ENCODE data around the gene EEFSEC.
A peak's percentile ranks its signal among the peaks of the same experiment; 100 is the strongest.

EEFSEC gene

GRCh38 chr3:128402319-128402718 lies 249.0 kb downstream of the EEFSEC start:
- no peak for DNase-seq

DNA sequence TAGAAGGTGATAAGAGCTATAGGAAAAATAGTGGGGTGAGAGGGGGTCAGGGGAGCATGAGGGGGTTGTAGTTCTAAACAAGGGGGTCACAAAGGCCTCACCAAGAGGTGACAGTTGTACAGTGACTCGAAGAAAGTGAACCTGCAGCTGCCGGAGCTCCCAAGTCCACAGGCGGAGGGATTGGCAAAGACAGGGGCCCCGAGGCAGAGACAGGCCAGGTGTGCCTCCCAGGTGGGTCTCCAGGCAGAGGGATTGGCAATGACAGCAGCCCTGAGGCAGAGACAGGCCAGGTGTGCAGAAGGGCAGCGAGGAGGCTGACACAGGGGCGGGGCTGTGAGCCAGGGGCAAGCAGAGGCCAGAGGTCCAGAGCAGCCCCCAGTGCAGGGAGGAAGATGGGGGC lies 249.7 kb downstream of the EEFSEC start:
- no peak for DNase-seq

- no peak for DNase-seq
Observed at GRCh38 chr3:128404276-128405068, 251.2 kb downstream of the EEFSEC start.

DNA sequence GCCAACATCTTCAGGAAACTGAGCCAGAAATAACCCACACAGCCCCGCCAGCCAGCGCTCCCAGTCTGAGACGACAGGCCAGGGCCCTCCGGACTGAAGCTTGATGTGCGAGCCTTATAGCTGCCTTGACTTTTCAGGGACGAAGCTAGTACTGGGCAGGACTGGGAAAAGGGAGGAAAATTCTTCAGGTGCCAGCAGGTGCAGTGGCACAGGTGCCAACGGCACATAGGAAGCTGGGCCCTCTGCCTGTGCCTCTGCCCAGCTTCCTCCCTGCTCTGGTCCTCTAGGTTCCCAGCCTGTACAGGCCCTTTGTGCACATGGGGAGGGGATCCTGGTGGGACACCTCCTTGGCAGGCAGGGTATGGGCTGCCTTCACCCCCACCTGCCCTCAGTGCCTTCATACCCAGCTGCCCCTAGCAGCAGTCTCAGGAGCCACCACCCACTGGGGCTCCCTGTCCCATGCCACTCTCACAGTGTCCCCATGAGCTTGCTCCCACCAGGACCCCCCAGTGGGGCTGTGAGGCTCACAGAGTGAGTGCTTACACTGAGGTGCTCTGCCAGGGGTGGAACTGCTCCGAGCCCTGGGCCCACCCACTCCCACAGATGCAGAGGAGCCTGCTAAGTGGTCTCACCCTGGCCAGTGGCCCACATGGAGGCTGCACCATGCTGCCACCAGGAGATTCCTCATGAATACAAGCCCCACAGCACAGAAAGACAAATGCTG lies 252.4 kb downstream of the EEFSEC start:
- no peak for DNase-seq

DNA sequence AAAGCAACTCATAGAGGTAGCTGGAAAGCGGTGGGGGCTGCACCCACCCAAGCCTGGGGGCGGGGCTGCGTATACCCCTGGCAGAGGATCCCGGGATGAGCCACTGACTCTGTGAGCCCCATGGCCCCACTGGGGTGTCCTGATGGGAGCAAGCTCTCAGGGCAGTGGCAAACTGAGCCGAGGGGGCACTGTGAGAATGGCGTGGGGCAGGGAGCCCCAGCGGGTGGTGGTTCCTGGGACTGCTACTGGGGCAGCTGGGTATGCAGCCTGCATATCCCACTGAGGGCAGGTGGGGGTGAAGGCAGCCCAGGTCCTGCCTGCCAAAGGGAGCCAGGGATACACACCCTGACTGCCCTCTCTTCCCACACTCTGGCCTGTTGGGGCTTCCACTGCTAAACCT lies 254.0 kb downstream of the EEFSEC start:
- no peak for DNase-seq

GRCh38 chr3:128408012-128408692 lies 254.9 kb downstream of the EEFSEC start:
- no peak for DNase-seq

- DNase-seq, result no peak
Observed at GRCh38 chr3:128408693-128409623, 255.7 kb downstream of the EEFSEC start.

GRCh38 chr3:128409624-128410581 lies 256.6 kb downstream of the EEFSEC start:
- DNase-seq, result no peak

DNA sequence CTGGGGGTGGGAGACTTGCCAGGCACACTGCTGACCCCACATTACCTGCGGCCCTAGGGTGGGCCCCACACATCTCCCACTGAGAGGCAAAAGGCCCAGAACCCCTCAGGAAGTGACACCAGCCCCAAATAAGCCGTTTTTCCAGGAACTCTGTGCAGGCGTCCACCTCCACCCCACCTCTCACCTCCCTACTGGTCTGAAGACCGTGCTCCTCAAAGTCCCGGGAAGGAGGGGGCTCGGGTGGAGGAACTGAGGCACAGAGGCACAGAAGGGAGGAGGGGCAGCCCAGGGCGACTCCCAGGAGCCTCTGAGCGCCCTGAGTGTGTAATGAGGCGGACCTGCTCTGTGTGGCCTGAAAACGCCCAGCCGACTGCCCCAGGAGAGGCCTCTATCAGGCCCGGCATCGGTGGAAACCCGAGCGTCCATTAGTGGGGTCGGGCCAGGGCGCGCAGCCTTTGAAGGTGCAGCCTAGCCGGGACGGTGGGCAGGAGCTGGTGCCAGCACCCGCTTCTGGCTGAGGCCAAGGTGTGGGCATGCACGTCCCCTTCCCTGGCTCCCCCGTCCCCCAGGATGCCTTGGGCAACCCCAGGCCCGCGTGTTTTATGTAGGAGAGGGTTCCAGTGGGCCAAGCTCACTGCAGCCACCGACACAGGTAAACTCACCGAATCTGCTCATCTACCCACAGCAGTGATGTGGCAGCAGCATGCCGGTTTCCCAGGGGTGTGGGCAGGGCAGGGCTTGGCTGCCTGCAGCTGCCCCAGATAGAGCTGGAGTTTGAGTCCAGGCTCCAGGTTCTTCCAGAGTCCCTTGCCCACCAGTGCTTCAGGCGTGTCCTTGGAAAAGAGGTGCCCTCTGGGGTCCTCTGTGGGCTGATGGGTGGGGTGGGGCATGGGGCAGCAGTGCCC lies 257.6 kb downstream of the EEFSEC start:
- DNase-seq, result no peak

GRCh38 chr3:128411574-128412064 lies 258.3 kb downstream of the EEFSEC start:
- no peak for DNase-seq

DNA sequence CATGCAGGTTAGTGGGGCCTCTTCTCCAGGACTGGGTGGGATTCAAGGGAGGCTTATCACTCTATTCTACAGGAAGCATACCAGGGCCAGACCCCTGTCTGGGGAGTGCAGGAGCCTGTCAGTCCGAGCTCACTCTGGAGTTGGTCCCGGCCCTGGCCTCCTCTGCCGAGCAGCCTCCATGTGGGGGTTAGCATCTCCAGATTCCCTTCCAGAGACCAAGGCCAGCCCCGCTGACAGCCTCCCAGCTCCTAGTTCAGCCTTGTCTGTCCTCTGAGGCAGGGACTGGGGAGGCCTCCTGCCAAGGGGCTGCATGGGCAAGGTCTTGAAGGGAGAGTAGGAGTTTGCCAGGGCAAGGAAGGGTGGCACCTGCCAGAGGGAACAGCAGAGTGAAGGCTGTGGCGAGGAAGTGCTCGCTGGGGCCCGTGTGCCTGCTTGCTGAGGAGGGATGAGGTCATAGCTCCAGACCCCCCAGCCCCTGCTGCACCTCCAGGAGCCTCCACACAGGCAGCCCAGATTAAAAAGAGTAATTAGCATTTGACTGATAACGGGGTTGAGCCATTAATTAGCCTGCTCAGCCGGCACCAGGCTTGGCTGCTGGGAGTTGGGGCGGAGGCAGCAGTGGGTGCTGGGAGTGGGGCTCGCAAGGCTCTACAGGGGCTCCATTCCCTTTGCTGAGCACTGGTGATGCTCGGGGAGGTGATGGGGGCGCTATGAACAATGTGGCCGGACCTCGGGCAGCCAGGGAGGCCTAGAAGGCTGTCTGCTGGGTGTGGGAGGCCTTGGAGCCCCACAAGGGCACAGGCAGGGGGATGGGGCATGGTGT lies 259.1 kb downstream of the EEFSEC start:
- no peak for DNase-seq

DNA sequence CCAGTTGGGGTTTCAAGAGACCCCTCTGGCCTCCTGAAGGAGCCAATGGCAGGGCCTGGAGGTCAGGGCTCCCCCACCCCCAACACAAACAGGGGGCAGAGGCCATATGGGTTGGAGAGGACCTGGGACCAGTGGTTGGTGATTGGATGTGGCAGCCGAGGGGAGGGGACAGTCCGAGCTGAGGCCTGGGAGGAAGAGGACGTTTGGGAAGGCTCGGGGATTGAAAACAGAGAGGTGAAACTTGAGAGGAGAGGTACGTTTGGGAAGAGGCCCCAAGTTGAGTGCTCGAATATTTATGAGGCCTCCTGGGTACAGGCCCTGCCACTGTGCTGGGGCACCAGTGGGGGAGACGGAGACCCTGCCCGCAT lies 259.7 kb downstream of the EEFSEC start:
- no peak for DNase-seq

GRCh38 chr3:128413413-128414205 lies 260.3 kb downstream of the EEFSEC start:
- no peak for DNase-seq

GRCh38 chr3:128415200-128415772 lies 262.0 kb downstream of the EEFSEC start:
- peak in 1 of 2 donors; percentile 33 for DNase-seq

GRCh38 chr3:128415773-128416577 lies 262.7 kb downstream of the EEFSEC start:
- DNase-seq, result no peak

DNA sequence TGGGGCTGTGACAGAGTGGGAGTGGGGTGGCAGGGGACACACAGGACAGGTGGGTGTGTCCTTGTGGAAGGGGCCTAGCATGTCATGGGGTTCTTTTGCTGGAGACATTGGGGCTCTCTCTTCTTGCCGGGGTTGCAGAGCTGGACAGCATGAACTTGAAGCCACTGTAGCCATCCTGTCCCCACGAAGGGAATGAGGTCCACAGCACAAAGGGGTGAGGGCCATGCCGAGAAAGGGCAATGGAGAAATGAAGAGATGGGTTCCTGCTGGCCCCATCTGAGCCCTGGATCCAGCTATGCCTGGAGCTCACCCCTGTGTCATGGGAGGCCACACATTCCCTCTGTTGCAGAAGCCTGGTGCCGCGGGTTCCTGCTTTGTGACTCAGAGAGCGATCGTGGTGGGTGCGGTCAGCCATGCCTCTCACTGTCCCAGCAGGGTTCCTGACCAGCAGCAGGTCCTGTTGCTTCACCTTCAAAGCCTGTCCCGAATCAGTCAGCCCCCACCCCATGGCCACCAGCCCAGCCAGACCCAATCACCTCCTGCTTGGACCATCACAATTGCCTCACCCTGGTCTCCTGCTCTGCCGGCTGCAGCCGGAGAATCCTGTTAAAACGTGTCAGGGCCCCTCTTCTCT lies 263.4 kb downstream of the EEFSEC start:
- peak; percentile 46 to 48 for DNase-seq

DNA sequence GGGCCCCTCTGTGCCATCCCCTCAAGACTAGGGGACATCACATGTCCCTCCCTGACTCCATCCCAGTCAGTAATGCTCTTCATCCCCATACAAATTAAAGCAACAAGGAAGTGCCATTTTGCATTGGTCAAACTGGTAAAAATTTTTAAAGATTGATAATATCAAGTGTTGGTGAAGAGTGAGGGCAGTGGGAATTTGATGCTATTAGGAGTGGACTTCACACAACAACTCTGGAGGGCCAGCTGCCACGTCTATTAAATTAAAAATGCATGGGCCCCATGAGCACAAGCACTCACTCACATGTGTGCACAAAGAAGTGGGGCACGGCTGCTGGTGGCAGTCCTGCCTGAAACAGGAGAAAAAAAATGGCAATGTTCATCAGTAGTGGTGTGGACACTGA lies 265.6 kb downstream of the EEFSEC start:
- no peak for DNase-seq
